Measurements from ENCODE around the gene KIFC1. TPM values are rescaled to one million over a fixed set of nuclear protein-coding genes. Genes with fewer than 3 reads are reported as not detected.
A peak's percentile ranks its signal among the peaks of the same experiment; 100 is the strongest.

The KIFC1 gene
- total RNA-seq, 4 donors from 2014 or later = 0.13 to 4.3 (median 0.91) TPM

GRCh38 chr6:33426590-33427511 is 35.2 kb downstream of the KIFC1 start:
- no peak for DNase-seq
- 11 to 14% methylated on average over 11 to 12 of the region's 12 CpGs for WGBS, 2 donors
- intact Hi-C loops (cut with DNase I) = loop anchor here (10.0 kb wide), 1 partner anchor 222 kb away; the partner anchor contains the start of genes HSD17B8, RING1, RXRB and SLC39A7
- Histone ChIP-seq H3K9me3 (no peaks in the 10 kb centered on the region), H3K27me3 (no peaks in the 10 kb centered on the region), H3K4me1 (peaks cover 26 to 34% of the 10 kb centered on the region in 2 donors), H3K4me3 (replicated peaks in 1 of 3) (peak overlapping the region in 1 of 3 donors; percentile 53), H3K27ac (peak overlapping the region; percentile 95 to 98 (median 95)), H3K36me3 (no peaks in the 10 kb centered on the region)
- TF ChIP-seq CTCF (IDR thresholded peaks at IDR 0.05) (no peak), POLR2A (IDR thresholded peaks at IDR 0.05) (no peak)

GRCh38 chr6:33427585-33428223 is 36.1 kb downstream of the KIFC1 start:
- DNase-seq = peak; percentile 57 to 63
- no peaks in the 10 kb centered on the region for H3K36me3 ChIP-seq
- no peaks in the 10 kb centered on the region for H3K9me3 ChIP-seq
- WGBS, 2 donors = 0% methylated on average over 7 of the region's 79 CpGs
- H3K27me3 ChIP-seq = no peaks in the 10 kb centered on the region
- H3K4me3 ChIP-seq (replicated peaks in 1 of 3) = peak overlapping the region in 2 of 3 donors; percentile 20 to 43
- no peak for TF ChIP-seq CTCF (IDR thresholded peaks at IDR 0.05)
- peak in 1 of 2 donors; percentile 22 for TF ChIP-seq POLR2A (IDR thresholded peaks at IDR 0.05)
- peak overlapping the region in 2 of 3 donors; percentile 95 for H3K27ac ChIP-seq
- intact Hi-C loops (cut with DNase I) = loop anchor here (10.0 kb wide), 1 partner anchor 223 kb away; the partner anchor contains the start of genes HSD17B8, RING1, RXRB and SLC39A7
- peaks cover 26 to 34% of the 10 kb centered on the region in 2 donors for H3K4me1 ChIP-seq

- Histone ChIP-seq H3K9me3 (no peaks in the 10 kb centered on the region), H3K36me3 (no peaks in the 10 kb centered on the region), H3K27me3 (no peaks in the 10 kb centered on the region), H3K4me3 (replicated peaks in 1 of 3) (peak overlapping the region in 2 of 3 donors; percentile 32 to 43), H3K27ac (peak overlapping the region in 2 of 3 donors; percentile 1 to 27), H3K4me1 (peaks cover 26 to 34% of the 10 kb centered on the region in 2 donors)
- TF ChIP-seq CTCF (IDR thresholded peaks at IDR 0.05) (peak in 4 of 6 experiments; percentile 13 to 50 (median 30)), POLR2A (IDR thresholded peaks at IDR 0.05) (no peak)
- 4 to 9% methylated on average over 12 to 30 of the region's 33 CpGs for WGBS, 2 donors
- DNase-seq = peak; percentile 28 to 29
- intact Hi-C loops (cut with DNase I) = loop anchor here (10.0 kb wide), 1 partner anchor 224 kb away; the partner anchor contains the start of genes HSD17B8, RING1, RXRB and SLC39A7
Observed at GRCh38 chr6:33428224-33428965, 36.8 kb downstream of the KIFC1 start.

GRCh38 chr6:33428966-33429749 is 37.5 kb downstream of the KIFC1 start:
- no peaks in the 10 kb centered on the region for H3K27me3 ChIP-seq
- no peaks in the 10 kb centered on the region for H3K36me3 ChIP-seq
- peak overlapping the region in 1 of 3 donors; percentile 43 for H3K4me3 ChIP-seq (replicated peaks in 1 of 3)
- 68 to 81% methylated on average over 5 of the region's 5 CpGs for WGBS, 2 donors
- no peak for DNase-seq
- peak overlapping the region in 2 of 3 donors; percentile 1 to 27 for H3K27ac ChIP-seq
- TF ChIP-seq CTCF (IDR thresholded peaks at IDR 0.05) (no peak), POLR2A (IDR thresholded peaks at IDR 0.05) (no peak)
- H3K4me1 ChIP-seq = peaks cover 26 to 34% of the 10 kb centered on the region in 2 donors
- H3K9me3 ChIP-seq = no peaks in the 10 kb centered on the region
- intact Hi-C loops (cut with DNase I) = loop anchor here (10.0 kb wide), 1 partner anchor 224 kb away; the partner anchor contains the start of genes HSD17B8, RING1, RXRB and SLC39A7

Data from thyroid gland (tissue), 4 donors.